Fibroblast of villous mesenchyme (primary cell): ENCODE results near the gene TUBA4B. TPM values are rescaled to one million over a fixed set of nuclear protein-coding genes. Genes with fewer than 3 reads are reported as not detected.

Experiments used
- DNase-seq: peaks from one replicate; pipeline ENCODE4 v3.0.0-alpha.2; 2010; ENCODE audit warnings: low read depth
- H3K4me3 ChIP-seq: 2 replicates; pipeline ENCODE4 v1.5.1; 2011; ENCODE audit warnings: low read depth, mild to moderate bottlenecking, low read length
- total RNA-seq: library from RNA; depleted of rRNA; stranded (reverse); fragments of >200 nt; gene quantifications from 2 replicates; pipeline ENCODE4 v1.2.3, GENCODE V29; 2012
- TF ChIP-seq, protein P1 (sequence below): IDR thresholded peaks from 2 replicates; pipeline ENCODE4 v1.5.1; 2012; ENCODE audit warnings: low read depth, mild to moderate bottlenecking, low read length; ENCODE audit not compliant: insufficient read depth

Gene TUBA4B
- total RNA-seq, 1 donor = not detected

DNA sequence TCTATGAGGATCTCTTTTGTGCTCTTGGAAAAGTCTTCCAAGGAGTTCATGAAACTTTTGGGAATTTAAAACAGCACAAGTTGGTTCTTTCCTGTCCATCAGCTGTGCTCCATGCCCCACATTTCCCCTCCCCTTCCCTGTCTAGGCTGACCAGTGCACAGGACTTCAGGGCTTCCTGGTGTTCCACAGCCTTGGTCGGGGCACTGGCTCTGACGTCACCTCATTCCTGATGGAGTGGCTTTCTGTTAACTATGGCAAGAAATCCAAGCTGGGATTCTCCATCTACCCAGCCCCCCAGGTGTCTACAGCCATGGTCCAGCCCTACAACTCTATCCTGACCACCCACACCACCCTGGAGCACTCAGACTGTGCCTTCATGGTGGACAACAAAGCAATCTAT, 18.0 kb downstream of the TUBA4B start:
- H3K4me3 ChIP-seq = no peak overlapping the region
- TF ChIP-seq, protein P1, sequence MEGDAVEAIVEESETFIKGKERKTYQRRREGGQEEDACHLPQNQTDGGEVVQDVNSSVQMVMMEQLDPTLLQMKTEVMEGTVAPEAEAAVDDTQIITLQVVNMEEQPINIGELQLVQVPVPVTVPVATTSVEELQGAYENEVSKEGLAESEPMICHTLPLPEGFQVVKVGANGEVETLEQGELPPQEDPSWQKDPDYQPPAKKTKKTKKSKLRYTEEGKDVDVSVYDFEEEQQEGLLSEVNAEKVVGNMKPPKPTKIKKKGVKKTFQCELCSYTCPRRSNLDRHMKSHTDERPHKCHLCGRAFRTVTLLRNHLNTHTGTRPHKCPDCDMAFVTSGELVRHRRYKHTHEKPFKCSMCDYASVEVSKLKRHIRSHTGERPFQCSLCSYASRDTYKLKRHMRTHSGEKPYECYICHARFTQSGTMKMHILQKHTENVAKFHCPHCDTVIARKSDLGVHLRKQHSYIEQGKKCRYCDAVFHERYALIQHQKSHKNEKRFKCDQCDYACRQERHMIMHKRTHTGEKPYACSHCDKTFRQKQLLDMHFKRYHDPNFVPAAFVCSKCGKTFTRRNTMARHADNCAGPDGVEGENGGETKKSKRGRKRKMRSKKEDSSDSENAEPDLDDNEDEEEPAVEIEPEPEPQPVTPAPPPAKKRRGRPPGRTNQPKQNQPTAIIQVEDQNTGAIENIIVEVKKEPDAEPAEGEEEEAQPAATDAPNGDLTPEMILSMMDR = no peak
- DNase-seq = no peak

DNA sequence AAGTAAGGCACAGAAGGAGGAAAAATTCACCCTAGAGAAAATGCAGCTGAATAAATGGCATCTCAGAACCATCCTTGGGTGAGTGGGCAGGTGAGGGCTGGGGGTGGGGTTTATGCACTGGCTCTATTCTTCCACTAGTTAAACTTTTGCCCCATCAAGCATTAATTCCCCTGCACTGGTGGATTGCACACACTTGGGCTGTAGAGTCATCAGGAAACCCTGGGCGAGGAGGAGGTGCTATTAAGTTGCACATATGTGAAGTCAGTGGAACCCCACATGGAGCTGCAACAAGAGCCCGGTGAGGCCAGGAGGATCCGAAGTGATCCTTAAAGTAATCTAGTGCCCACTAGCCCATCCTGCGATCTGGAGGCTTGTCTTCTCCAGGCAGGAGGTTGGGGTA, 19.3 kb downstream of the TUBA4B start:
- DNase-seq = no peak
- TF ChIP-seq, protein P1 = no peak
- H3K4me3 ChIP-seq = no peak overlapping the region

DNA sequence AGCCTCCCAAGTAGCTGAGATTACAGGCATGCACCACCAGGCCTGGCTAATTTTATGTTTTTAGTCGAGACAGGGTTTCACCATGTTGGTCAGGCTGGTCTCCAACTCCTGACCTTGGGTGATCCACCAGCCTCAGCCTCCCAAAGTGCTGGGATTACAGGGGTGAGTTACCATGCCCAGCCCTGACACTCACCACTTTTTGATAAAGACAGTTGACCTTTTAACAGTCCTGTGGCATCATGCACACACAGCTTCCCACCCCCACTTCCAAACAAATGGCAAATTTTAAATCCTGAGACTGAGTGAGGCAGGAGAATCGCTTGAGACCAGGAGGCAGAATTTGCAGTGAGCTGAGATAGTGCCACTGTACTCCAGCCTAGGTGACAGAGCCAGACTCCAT, 20.0 kb downstream of the TUBA4B start:
- peak; percentile 50 for DNase-seq
- TF ChIP-seq, protein P1 = no peak
- H3K4me3 ChIP-seq = no peak overlapping the region

DNA sequence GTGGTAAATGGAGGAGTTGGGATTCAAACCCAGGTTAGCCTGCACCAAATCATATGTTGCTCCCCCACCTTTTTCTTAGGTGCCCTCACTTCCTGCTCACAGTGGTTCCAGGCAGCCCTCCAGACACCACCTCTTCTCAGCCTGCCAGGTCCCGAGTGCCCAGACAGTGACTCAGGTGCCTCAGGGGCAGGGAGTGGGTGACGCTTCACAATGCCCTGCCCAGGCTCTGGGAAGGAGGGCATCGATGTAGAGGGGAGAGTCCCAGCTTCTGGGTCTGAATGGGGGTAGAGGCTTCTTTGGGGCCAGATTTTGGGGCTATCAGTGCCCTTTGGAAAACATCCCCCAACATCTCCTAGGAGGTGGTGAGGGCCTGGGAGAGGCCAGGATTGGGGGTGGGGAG, 20.9 kb downstream of the TUBA4B start:
- no peak for DNase-seq
- H3K4me3 ChIP-seq = no peak overlapping the region
- TF ChIP-seq, protein P1 = no peak

DNA sequence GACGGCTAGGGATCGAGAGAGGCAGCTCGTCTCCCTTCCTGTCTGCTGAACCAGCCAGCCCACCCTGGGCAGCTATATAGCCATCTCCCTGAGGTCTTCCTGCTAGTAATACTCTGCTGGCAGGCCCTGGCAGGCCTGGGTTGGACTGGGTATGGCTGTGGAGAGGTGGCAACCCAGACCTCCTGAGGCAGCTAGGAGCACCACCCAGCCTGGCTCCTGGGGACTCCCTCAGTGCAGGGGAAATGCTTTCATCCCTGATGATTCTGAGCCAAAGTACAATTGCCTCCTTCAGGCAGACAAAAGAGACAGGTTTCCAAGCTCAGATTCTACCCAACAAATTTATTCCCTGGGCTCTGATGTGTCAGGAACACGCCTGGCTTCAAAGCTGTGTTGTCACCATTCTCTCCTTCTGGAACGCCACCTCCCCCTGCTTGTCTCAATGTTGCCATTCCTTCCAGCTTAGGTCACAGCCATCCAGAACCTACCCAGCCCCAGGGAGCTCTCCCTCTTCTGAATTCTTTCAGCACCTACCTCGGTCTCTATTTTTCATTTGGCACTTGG, 21.4 kb downstream of the TUBA4B start:
- DNase-seq = peak; percentile 75
- no peak overlapping the region for H3K4me3 ChIP-seq
- TF ChIP-seq, protein P1 = no peak

DNA sequence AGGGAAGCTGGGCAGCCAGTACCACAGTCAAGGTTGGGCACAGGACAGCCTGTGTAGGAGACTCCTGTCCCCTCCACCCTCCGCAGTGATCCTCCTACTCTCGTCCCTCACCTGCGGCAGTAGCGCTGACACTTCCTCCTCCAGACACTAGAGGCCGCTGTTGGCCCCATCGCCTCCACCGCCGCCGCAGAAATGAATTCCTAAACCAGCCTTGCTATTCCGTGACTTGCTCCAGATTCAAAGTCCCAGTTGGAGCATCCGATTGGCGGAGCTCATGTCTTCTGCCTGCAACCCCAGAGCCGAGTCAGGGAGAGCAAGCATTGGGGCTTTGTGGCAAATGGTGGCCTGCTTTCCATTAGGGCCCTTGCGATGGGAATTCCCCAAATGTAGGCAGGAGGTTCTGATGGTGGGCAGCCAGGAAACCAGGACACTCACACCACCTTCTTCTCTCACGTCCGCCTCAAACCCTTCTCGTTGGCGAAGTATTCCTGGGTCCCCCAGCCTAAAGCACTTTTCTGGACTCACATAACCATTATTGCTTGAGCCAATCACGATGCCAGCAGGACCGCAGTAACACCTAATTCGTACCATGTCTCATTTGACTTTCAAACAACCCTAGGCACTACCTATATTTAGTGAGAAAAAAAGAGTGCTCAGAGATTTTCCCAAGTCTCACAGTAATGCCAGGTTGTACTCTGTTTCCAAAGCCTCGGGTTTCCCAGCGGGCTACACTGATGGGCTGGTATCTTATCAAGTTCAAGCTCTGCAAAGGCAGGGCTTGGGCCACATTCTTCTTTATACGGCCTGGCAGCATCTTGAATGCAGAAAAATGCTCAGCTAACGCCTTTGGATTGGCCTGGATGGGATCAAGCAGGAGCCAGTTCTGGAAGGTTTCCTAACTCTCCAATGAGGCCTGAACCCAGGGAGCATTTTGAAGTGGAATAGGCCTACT, 24.9 kb downstream of the TUBA4B start:
- no peak overlapping the region for H3K4me3 ChIP-seq
- peak; percentile 83 for DNase-seq
- TF ChIP-seq, protein P1 = peak; percentile 96
